SK-N-SH treated with all-trans-retinoic acid at 6 μM for 48 hours (cell line): Measurements from ENCODE around the gene JCAD.

Experiments
- ATAC-seq: fragments of 200-7000 bp; cut with Tn5 transposase; 3 replicates; pipeline ENCODE4 v1.9.1; 2020; ENCODE audit warnings: mild to moderate bottlenecking, moderate library complexity
- ARNTL ChIP-seq: fragments of 450-650 bp; formaldehyde crosslinking; IDR thresholded peaks from 2 replicates; pipeline ENCODE4 v1.5.0; 2020; ENCODE audit warnings: low read depth, mild to moderate bottlenecking, moderate library complexity, borderline replicate concordance
- BACH2 ChIP-seq: fragments of 250-450 bp; sonication (Bioruptor Pico); IDR thresholded peaks from 2 replicates; pipeline ENCODE4 v1.9.0; 2021; ENCODE audit warnings: mild to moderate bottlenecking, borderline replicate concordance
- CREB5 ChIP-seq: fragments of 250-450 bp; sonication (Bioruptor Pico); IDR thresholded peaks from 2 replicates; pipeline ENCODE4 v1.5.1; 2020; ENCODE audit warnings: low read depth, mild to moderate bottlenecking, moderate library complexity
- CSDC2 ChIP-seq: fragments of 250-450 bp; sonication (Bioruptor Pico); IDR thresholded peaks from 2 replicates; pipeline ENCODE4 v1.5.0; 2020; ENCODE audit warnings: mild to moderate bottlenecking, moderate library complexity
- ESRRG ChIP-seq: fragments of 250-450 bp; sonication (Bioruptor Pico); IDR thresholded peaks from 2 replicates; pipeline ENCODE4 v1.6.1; 2021; ENCODE audit warnings: mild to moderate bottlenecking
- GLIS3 ChIP-seq: fragments of 250-450 bp; sonication (Bioruptor Pico); IDR thresholded peaks from 2 replicates; pipeline ENCODE4 v1.5.0; 2020; ENCODE audit warnings: mild to moderate bottlenecking, moderate library complexity
- ISL1 ChIP-seq: fragments of 250-450 bp; sonication (Bioruptor Pico); IDR thresholded peaks from 2 replicates; pipeline ENCODE4 v2.1.2; 2022; ENCODE audit warnings: mild to moderate bottlenecking, moderate library complexity
- OSR1 ChIP-seq: fragments of 250-450 bp; sonication (Bioruptor Pico); IDR thresholded peaks from 2 replicates; pipeline ENCODE4 v1.8.0; 2022; ENCODE audit warnings: moderate library complexity, mild to moderate bottlenecking, inconsistent platforms
- PATZ1 ChIP-seq: fragments of 250-450 bp; sonication (Bioruptor Pico); IDR thresholded peaks from 2 replicates; pipeline ENCODE4 v1.8.0; 2020; ENCODE audit warnings: mild to moderate bottlenecking, moderate library complexity, borderline replicate concordance
- PPARA ChIP-seq: fragments of 250-450 bp; sonication (Bioruptor Pico); IDR thresholded peaks from 2 replicates; pipeline ENCODE4 v1.5.0; 2020; ENCODE audit warnings: mild to moderate bottlenecking, borderline replicate concordance
- RARB ChIP-seq: fragments of 250-450 bp; sonication (Bioruptor Pico); IDR thresholded peaks from 2 replicates; pipeline ENCODE4 v1.8.0; 2021; ENCODE audit warnings: mild to moderate bottlenecking, moderate library complexity
- SNAI2 ChIP-seq: fragments of 250-450 bp; sonication (Bioruptor Pico); IDR thresholded peaks from 2 replicates; pipeline ENCODE4 v1.5.0; 2020; ENCODE audit warnings: mild to moderate bottlenecking, moderate library complexity
- TOX ChIP-seq: fragments of 250-450 bp; sonication (Bioruptor Pico); IDR thresholded peaks from 2 replicates; pipeline ENCODE4 v1.8.0; 2021; ENCODE audit warnings: mild to moderate bottlenecking, moderate library complexity, borderline replicate concordance
- ZC3H10 ChIP-seq: fragments of 250-450 bp; sonication (Bioruptor Pico); IDR thresholded peaks from 2 replicates; pipeline ENCODE4 v1.5.1; 2021; ENCODE audit warnings: mild to moderate bottlenecking, moderate library complexity
- ZFP3 ChIP-seq: fragments of 250-450 bp; sonication (Bioruptor Pico); IDR thresholded peaks from 2 replicates; pipeline ENCODE4 v1.5.0; 2020; ENCODE audit warnings: mild to moderate bottlenecking, moderate library complexity
- ZFP30 ChIP-seq: fragments of 450-650 bp; formaldehyde crosslinking; IDR thresholded peaks from 2 replicates; pipeline ENCODE4 v1.5.0; 2022; ENCODE audit warnings: mild to moderate bottlenecking, moderate library complexity
- ZNF565 ChIP-seq: fragments of 450-650 bp; formaldehyde crosslinking; conservative IDR thresholded peaks from 2 replicates; pipeline ENCODE4 v1.5.0; 2020; ENCODE audit warnings: low read depth, mild to moderate bottlenecking, moderate library complexity
- ZNF70 ChIP-seq: fragments of 450-650 bp; formaldehyde crosslinking; IDR thresholded peaks from 2 replicates; pipeline ENCODE4 v1.5.0; 2020; ENCODE audit warnings: mild to moderate bottlenecking, moderate library complexity
- ZNF8 ChIP-seq: fragments of 450-650 bp; formaldehyde crosslinking; IDR thresholded peaks from 2 replicates; pipeline ENCODE4 v1.5.0; 2020; ENCODE audit warnings: mild to moderate bottlenecking, moderate library complexity
- TF ChIP-seq, protein P1 (sequence below): fragments of 250-450 bp; sonication (Bioruptor Pico); IDR thresholded peaks from 2 replicates; pipeline ENCODE4 v1.8.0; 2021; ENCODE audit warnings: low read depth, mild to moderate bottlenecking, moderate library complexity, borderline replicate concordance
- TF ChIP-seq, protein P2 (sequence below): fragments of 250-450 bp; sonication (Bioruptor Pico); IDR thresholded peaks from 2 replicates; pipeline ENCODE4 v1.5.1; 2021; ENCODE audit warnings: mild to moderate bottlenecking, moderate library complexity
- TF ChIP-seq, protein P3 (sequence below): fragments of 250-450 bp; sonication (Bioruptor Pico); IDR thresholded peaks from 2 replicates; pipeline ENCODE4 v1.5.0; 2020; ENCODE audit warnings: mild to moderate bottlenecking, moderate library complexity

The JCAD gene

DNA sequence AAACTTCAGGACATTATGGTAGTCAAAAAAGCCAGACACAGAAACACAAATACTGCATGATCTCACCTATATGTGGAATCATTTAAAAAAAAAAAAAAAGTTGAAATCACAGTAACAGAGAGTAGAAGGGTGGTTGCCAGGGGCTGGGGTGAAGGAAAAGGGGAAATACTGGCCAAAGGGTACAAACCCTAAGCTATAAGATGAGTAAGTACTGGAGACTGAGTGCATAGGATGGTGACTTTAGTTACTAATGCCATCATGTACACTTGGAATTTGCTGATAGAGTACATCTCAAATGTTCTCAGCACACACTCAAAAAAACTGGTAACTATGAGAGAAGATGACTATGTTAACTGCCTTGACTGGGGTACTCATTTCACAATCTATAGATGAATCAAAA lies 39.9 kb downstream of the JCAD start (continued):
- TF ChIP-seq ISL1 (CRISPR knock-in tag) (no peak), OSR1 (CRISPR knock-in tag) (no peak)

DNA sequence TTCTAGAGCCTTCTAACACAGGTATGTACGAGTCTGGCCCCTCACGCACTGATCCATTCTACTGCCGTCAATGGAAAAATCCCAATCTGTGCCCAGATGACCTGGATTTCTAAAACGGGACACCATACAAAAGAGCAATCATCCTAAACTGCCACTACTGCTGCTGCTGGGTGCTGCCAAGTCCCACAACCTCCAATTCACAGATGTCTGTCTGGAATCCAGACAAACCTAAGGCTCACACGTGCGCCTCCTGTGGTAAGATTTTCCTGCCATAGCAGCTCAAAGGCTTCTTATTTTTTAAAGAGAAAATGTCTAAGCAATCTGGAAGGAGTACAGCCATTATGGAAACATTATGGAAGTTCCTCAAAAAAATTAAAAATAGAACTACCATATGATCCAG lies 40.9 kb downstream of the JCAD start:
- TF ChIP-seq ZFP3 = no peak
- no peak; the same call in 2 of the 3 replicates for ATAC-seq

GRCh38 chr10:30017966-30018365 lies 41.4 kb downstream of the JCAD start:
- TF ChIP-seq, protein P1, sequence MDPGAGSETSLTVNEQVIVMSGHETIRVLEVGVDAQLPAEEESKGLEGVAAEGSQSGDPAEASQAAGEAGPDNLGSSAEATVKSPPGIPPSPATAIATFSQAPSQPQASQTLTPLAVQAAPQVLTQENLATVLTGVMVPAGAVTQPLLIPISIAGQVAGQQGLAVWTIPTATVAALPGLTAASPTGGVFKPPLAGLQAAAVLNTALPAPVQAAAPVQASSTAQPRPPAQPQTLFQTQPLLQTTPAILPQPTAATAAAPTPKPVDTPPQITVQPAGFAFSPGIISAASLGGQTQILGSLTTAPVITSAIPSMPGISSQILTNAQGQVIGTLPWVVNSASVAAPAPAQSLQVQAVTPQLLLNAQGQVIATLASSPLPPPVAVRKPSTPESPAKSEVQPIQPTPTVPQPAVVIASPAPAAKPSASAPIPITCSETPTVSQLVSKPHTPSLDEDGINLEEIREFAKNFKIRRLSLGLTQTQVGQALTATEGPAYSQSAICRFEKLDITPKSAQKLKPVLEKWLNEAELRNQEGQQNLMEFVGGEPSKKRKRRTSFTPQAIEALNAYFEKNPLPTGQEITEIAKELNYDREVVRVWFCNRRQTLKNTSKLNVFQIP (CRISPR knock-in tag) = no peak
- TF ChIP-seq, protein P2, sequence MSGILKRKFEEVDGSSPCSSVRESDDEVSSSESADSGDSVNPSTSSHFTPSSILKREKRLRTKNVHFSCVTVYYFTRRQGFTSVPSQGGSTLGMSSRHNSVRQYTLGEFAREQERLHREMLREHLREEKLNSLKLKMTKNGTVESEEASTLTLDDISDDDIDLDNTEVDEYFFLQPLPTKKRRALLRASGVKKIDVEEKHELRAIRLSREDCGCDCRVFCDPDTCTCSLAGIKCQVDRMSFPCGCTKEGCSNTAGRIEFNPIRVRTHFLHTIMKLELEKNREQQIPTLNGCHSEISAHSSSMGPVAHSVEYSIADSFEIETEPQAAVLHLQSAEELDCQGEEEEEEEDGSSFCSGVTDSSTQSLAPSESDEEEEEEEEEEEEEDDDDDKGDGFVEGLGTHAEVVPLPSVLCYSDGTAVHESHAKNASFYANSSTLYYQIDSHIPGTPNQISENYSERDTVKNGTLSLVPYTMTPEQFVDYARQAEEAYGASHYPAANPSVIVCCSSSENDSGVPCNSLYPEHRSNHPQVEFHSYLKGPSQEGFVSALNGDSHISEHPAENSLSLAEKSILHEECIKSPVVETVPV (CRISPR knock-in tag) = no peak
- TF ChIP-seq ZC3H10 (CRISPR knock-in tag) (no peak), ZFP3 (no peak), ESRRG (CRISPR knock-in tag) (no peak), BACH2 (no peak), ZNF70 (CRISPR knock-in tag) (no peak), OSR1 (CRISPR knock-in tag) (no peak), RARB (CRISPR knock-in tag) (no peak), ARNTL (CRISPR knock-in tag) (no peak), CSDC2 (no peak), ZFP30 (CRISPR knock-in tag) (no peak), GLIS3 (CRISPR knock-in tag) (no peak), SNAI2 (CRISPR knock-in tag) (no peak), PPARA (no peak)
- ATAC-seq = no peak

GRCh38 chr10:30017556-30017955 lies 41.8 kb downstream of the JCAD start:
- TF ChIP-seq ZNF8 (CRISPR knock-in tag) (no peak), BACH2 (no peak), ARNTL (CRISPR knock-in tag) (no peak), ZNF565 (CRISPR knock-in tag) (no peak), ZFP3 (no peak)
- no peak for ATAC-seq

DNA sequence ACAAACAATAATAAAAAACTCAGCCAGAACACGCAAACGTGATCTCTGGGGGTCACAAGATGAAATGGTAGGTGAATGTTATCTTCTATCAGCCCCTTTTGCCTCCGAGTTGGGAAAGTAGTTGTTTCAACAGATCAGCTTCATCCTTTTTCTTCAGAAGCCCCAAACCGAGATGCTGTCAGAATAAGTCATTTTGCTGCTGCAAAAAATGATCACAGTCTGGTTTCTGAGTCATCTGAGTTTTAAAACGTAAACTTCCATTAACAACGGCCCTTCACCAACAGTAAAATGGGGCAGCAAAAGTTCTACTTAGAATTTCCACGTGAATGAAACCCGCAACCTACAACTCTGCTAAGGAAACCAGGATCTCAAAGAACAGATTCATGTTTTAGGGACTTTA lies 44.9 kb downstream of the JCAD start:
- ATAC-seq = no peak
- TF ChIP-seq PPARA = no peak

DNA sequence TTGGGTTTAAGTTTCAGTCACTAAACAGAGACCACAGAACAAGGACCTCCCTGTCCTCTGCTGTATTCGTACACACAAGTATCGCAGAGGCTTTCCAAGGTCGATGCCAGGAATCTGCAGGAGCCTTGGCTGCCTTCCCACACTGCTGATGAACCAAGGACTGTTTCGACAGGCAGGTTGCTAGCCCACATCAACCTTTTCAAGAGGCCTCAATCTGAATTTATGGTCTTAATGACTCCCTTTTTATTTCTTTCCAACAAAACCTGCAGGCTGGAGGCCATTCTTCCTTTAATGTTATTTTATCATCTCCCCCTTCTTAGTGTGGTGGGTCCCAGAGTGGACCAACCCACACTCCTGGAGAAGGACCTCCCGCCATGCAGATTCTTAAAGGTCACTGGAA lies 45.6 kb downstream of the JCAD start:
- peak; percentile 41 for ATAC-seq
- TF ChIP-seq OSR1 (CRISPR knock-in tag) = no peak
- no peak for TF ChIP-seq CSDC2
- no peak for TF ChIP-seq GLIS3 (CRISPR knock-in tag)
- TF ChIP-seq ISL1 (CRISPR knock-in tag) = no peak
- no peak for TF ChIP-seq CREB5 (CRISPR knock-in tag)
- no peak for TF ChIP-seq ESRRG (CRISPR knock-in tag)
- TF ChIP-seq, protein P2 (CRISPR knock-in tag) = no peak
- TF ChIP-seq ZNF70 (CRISPR knock-in tag) = no peak
- no peak for TF ChIP-seq ZFP30 (CRISPR knock-in tag)
- TF ChIP-seq PPARA = no peak
- TF ChIP-seq TOX (CRISPR knock-in tag) = no peak
- no peak for TF ChIP-seq PATZ1 (CRISPR knock-in tag)
- TF ChIP-seq, protein P3, sequence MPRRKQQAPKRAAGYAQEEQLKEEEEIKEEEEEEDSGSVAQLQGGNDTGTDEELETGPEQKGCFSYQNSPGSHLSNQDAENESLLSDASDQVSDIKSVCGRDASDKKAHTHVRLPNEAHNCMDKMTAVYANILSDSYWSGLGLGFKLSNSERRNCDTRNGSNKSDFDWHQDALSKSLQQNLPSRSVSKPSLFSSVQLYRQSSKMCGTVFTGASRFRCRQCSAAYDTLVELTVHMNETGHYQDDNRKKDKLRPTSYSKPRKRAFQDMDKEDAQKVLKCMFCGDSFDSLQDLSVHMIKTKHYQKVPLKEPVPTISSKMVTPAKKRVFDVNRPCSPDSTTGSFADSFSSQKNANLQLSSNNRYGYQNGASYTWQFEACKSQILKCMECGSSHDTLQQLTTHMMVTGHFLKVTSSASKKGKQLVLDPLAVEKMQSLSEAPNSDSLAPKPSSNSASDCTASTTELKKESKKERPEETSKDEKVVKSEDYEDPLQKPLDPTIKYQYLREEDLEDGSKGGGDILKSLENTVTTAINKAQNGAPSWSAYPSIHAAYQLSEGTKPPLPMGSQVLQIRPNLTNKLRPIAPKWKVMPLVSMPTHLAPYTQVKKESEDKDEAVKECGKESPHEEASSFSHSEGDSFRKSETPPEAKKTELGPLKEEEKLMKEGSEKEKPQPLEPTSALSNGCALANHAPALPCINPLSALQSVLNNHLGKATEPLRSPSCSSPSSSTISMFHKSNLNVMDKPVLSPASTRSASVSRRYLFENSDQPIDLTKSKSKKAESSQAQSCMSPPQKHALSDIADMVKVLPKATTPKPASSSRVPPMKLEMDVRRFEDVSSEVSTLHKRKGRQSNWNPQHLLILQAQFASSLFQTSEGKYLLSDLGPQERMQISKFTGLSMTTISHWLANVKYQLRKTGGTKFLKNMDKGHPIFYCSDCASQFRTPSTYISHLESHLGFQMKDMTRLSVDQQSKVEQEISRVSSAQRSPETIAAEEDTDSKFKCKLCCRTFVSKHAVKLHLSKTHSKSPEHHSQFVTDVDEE (CRISPR knock-in tag) = no peak
